HG02884 (cell line): ENCODE measurements around the gene ATP8B1.
A peak's percentile ranks its signal among the peaks of the same experiment; 100 is the strongest.
"Not testable (repeated sequence)": the region's sequence is repeated elsewhere in the genome, so short reads cannot be mapped to it uniquely, and the experiment has no call there.

Experiments
- ATAC-seq: cut with Tn5 transposase; IDR thresholded peaks from one replicate; pipeline ENCODE4 v1.9.1; 2021; ENCODE audit warnings: mild to moderate bottlenecking, moderate library complexity; ENCODE audit not compliant: unreplicated experiment

Gene ATP8B1

DNA sequence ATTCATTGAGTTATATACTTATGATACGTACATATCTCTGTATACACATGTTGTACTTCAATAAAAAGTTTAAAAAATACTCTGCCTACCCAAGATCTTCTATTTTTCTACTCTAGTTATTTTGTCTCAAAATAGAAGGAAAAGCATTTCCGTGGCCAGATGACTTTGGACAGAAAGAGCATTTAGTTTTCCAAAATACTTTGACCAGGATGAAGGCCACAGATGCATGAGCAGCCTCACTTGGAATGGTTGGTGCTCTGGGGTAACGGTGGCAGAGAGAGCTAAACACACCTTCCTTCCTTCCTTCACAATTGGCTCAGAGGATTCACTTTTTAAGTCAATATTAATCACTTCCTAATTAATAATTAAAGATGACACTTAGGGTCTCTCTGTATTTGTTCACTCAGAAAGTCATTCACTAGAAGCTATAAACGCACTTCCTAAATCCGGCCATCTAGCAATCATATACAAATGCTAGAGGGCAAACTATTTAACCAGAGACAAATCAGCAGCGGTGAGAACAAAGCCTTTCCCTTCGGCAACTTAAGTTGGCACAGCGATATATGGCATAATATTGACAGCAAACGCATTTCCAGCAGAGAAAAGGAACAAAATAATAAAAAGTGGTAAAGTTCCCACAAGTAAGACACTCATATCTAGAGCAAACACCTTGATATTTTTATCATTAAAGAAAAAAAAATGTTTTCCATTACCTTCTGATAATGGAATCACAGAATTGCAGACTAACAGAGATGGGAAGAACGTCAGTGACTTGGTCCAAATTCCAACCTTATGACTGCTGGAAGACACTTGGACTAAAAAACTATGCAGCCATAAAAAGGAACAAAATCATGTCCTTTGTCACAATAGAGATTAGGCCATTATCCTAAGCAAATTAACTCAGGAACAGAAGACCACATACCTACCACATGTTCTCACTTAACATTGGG lies 125.6 kb downstream of the ATP8B1 start:
- ATAC-seq = no peak

GRCh38 chr18:57674891-57675290 lies 128.2 kb downstream of the ATP8B1 start:
- ATAC-seq = no peak

- ATAC-seq = no peak
These were observed 133.1 kb downstream of the ATP8B1 start for GRCh38 chr18:57670046-57670445.

DNA sequence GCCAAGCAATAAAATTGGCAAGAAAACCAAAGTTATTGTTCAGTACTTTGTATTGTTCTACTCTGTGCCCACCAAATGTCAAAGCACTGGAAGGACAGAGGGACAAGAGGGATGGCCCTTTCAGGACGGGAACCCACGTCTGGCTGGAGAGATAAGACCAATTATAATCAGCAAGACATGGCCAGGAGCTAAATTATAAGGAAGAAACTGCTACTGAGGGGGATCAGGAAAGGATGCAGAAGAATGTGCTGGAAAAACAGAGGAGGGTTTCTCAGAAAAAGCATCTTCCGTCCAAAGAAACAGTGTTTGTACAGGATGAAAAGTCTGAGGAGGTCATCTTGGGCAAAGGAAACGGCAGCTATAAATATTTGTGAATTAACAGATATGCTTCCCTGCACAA lies 135.1 kb downstream of the ATP8B1 start:
- no peak for ATAC-seq

DNA sequence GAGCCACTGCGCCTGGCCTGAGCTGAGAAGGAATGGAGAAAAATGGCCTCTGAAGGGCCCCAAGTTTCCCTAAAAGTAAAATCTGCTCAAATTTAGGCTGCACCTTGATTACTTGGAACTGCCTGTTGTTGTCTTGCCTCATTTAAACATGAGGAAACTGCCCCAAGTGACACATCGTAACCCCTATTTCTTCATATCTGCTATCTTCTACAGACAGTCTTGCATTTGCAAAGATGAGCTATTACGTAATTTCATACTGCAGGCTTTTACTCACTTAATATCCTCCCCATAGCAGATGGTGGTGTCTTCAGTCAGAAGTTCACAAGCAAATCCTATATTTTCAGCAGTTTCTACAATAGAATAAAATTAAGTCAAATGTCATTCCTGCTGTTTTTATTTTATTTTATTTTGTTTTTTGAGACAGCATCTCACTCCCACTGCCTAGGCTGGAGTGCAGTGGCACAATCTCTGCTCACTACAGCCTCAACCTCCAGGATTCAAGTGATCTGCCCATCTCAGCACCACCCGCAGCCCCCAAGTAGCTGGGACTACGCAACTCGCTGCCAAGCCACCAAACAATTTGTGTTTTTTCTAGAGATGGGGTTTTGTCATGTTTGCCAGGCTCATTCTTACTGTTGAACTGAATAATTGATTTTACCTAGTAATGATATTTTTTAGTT lies 136.2 kb downstream of the ATP8B1 start:
- ATAC-seq = no peak

- ATAC-seq = no peak
These were observed 138.4 kb downstream of the ATP8B1 start for GRCh38 chr18:57664568-57665165.

- no peak for ATAC-seq
These were observed 142.2 kb downstream of the ATP8B1 start for GRCh38 chr18:57660961-57661360.

- no peak for ATAC-seq
These were observed 143.5 kb downstream of the ATP8B1 start for GRCh38 chr18:57659460-57660102.

DNA sequence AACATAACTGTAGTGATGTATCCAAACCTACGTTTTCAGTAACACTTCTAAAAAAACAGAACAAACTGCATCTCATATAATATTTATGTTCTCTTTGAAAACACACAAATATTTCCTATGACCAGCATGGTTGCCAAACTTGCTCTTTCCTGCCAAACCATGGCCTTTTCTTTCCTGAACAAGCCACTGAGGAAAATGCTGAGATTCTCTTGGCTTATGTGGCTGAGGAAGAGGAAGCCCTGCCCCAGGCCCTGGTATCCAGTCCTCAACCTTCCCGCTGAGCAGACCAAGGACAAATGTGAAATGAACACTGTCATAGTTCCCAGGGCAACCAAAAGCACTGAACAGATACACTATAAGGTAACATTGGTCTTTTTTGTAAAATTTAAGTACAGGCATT lies 145.6 kb downstream of the ATP8B1 start:
- no peak for ATAC-seq

- no peak for ATAC-seq
These were observed 147.4 kb downstream of the ATP8B1 start for GRCh38 chr18:57655740-57656139.

DNA sequence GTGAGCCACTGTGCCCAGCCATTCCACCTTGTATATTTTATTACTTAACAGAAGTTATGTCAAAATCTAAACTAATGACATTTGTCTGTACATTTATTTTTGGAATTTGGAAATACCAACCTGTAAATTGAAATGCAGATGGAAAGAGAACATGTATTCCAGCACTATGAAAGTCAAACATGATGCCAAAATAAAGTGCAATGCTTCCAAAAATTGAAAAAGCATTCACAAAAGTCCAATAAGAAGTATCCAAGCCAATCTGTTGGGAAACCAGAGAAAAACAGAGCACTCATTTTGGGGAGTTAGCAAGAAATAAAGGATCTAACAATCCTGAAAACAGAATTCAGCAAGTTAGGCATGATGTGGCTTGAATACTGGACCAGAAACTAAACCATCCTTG lies 151.2 kb downstream of the ATP8B1 start:
- ATAC-seq = no peak

- ATAC-seq = peak; percentile 69
These were observed 153.3 kb downstream of the ATP8B1 start for GRCh38 chr18:57649556-57650500.

DNA sequence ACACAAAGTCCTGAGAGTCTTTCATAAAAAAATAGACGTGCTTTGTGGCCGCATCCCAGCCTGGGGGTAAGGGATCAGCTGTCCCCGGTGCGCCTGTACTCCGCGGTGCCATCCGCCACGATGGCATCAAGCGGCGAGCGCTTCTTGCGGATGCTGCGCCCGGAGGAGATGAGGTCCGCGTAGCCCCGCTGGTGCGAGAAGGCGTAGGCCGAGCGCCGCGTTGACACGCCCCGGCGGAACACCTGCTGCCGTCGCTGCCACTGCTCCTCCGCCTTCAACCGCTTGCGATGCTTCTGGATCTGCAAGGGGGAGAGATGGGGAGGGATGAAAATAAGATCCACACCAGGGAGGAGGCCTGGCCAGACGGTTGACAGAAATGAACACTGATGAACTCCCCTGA lies 154.7 kb downstream of the ATP8B1 start:
- no peak for ATAC-seq

DNA sequence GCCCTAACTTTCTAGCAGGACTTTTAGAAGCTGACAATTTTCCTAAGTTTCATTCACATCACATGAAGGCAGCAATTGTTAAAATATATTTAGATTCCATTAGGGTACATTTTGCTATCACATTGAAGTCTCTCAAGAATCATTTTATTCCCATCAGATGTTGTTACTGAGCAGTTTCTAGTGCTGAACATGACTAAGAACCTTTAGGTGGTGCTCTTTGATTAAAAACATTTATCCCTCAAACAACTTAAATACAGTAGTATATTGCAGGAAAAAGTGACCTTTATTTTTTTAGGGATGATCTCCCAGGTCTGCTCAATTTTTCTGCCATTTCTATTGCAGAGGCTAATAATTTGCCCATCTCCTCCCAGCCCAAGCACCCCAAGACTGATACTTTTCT lies 158.6 kb downstream of the ATP8B1 start:
- ATAC-seq = no peak

GRCh38 chr18:57643726-57644125 lies 159.4 kb downstream of the ATP8B1 start:
- not testable (repeated sequence) for ATAC-seq

- not testable (repeated sequence) for ATAC-seq
These were observed 160.7 kb downstream of the ATP8B1 start for GRCh38 chr18:57642462-57642861.

DNA sequence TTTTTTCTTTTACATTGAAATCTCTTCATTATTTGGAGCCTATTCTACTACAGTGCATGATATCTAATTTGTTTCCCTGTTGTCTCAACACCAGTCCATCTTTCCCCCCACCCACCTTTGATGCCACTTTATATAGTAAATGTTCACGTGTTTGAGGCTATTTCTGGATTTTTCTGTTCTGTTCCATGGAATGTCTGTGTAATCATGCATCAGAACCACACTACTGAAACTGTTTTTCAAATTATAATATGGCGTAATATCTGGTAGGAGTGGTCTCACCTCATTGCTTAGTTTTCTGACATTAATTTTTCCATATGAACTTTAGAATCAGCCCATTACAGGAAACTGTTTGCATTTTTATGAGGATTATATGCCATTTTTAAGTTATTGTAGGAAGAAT lies 162.4 kb downstream of the ATP8B1 start:
- no peak for ATAC-seq

DNA sequence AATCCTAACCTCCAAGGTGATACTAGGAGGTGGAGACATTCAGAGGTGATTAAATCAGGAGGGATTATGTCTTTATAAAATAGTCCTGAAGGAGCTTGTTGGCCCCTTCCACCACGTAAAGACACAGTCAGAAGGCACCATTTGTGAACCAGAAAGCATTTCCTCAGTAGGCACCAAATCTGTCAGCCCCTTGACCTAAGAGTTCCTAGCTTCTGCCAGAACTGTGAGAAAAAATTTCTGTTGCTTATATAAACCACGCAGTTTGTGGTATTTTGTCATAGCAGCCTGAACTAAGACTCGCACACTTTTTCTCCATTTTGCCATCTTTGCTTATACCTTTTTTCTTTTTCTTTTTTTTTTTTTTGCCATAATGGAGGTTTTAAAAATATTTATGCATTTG lies 162.9 kb downstream of the ATP8B1 start:
- ATAC-seq = no peak

- no peak for ATAC-seq
These were observed 167.9 kb downstream of the ATP8B1 start for GRCh38 chr18:57635003-57635822.
